ENCODE results near the gene ZNF575.

Gene ZNF575, protein sequence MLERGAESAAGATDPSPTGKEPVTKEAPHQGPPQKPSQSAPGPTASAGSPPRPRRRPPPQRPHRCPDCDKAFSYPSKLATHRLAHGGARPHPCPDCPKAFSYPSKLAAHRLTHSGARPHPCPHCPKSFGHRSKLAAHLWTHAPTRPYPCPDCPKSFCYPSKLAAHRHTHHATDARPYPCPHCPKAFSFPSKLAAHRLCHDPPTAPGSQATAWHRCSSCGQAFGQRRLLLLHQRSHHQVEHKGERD

DNA sequence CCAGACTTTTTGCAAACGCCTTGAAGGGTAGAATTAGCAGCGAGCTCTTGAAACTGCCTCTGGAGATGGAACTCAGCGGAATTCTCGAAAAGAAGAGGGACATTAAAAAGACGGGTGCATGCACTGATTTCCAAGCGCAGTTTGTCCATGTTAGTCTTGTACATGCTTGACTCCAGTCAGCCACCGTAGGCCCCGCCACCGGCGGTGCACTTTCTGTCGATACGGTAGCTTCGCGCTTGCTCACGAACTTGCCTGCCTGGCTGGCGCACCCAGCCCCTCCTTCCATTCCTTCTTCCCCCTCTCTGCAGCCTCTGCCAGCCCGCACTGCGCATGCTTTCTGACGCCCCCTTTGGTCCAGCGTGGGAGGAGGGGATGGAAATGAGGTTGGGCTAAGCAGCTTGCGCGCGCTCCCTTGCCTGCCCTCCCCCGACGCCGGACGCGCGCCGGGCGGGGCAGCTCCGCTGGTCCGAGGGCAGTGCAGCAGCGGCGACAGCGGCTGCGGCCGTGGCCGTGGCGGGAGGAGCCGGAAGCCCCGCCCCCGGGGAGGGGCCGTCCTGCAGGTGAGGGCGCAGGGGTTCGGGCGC lies at the start of gene ZNF575:
TSS of gene ZNF575 (plus strand) at position 227 of the 584 bp plus-strand sequence. CDS start 1,235 bp downstream, outside the sequence.
- DNase-seq: peak; percentile 84

DNA sequence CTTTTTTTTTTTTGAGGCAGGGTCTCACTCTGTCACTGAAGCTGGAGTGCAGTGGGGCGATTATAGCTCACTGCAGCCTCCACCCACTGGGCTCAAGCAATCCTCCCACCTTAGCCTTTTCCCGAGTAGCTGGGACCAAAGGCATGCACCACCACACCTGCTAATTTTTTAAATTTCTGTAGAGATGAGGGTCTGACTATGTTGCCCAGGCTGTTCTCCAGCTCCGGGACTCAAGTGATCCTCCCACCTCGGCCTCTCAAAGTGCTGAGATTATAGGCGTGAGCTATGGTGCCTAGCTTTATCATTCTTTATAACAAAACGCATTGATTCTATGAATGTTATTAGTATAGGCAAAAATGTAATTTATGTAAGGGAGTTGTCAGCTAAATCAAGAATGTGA lies 49.7 kb upstream of the ZNF575 start:
- DNase-seq: no peak

DNA sequence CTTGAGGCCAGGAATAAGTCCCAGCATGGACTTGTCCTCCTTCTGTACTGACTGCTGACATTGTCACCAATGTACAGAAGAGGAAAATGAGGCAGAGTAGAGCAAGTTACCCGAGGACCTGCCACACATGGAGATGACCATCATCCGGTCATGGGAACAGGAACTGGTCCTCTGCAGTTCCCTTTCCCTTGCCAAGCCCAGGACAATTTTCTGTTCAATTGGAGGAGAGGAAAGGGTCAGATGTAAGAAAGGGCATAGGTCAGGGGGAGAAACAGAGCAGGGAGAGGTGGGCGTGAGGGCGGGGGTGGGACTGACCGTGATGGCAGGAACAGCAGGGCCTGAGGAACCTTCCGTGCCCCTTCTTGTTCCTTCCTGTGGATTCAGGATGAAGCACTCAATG lies 47.0 kb upstream of the ZNF575 start:
- DNase-seq: no peak

DNA sequence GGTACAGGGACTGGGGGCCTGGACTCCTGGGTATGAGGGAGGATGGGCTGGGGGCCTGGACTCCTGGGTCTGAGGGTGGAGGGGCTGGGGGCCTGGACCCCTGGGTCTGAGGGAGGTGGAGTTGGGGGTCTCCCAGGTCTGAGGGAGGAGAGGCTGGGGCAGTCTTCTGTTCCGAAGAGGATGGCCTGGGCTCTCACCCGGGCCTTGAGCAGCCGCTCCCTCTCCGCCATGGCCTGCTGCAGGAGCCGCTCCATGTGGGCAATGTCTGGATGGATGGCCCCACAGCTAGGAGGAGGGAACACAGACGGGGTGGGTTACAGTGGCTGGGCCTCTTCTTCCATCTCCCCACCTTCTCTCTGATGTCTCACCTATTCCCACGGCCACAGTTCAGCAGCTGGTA lies 46.6 kb upstream of the ZNF575 start:
- no peak for DNase-seq

DNA sequence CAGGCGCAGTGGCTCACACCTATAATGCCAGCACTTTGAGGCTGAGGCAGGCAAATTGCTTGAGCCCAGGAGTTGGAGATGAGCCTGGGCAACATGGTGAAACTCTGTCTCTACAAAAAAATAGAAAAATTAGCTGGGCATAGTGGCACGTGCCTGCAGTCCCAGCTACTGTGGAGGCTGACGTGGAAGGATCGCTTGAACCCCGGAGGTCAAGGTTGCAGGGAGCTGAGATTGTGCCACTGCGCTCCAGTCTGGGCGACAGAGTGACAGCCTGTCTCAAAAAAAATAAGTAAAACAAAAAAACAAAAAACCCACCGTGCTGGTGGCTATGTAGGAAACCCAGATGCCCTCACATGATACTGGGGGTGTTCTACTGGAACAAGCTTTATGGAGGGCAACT lies 44.8 kb upstream of the ZNF575 start:
- no peak for DNase-seq

DNA sequence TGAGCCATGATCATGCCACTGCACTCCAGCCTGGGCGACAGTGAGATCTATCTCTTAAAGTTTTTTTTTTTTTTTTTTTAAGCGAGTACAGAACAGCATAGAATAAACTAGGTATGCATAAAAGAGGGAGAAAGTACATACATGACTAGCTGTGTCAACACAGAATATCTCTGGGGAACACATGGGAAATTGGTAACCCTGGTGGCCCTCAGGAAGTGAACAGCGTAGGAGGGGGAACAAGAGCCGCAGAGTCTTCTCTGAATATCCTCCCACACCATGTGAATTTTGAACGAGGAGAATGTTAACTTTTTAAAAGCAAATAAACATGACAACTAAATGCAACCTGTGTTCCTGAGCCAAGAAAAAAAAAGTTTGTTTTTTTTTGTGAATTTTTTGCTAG lies 43.7 kb upstream of the ZNF575 start:
- DNase-seq: no peak

DNA sequence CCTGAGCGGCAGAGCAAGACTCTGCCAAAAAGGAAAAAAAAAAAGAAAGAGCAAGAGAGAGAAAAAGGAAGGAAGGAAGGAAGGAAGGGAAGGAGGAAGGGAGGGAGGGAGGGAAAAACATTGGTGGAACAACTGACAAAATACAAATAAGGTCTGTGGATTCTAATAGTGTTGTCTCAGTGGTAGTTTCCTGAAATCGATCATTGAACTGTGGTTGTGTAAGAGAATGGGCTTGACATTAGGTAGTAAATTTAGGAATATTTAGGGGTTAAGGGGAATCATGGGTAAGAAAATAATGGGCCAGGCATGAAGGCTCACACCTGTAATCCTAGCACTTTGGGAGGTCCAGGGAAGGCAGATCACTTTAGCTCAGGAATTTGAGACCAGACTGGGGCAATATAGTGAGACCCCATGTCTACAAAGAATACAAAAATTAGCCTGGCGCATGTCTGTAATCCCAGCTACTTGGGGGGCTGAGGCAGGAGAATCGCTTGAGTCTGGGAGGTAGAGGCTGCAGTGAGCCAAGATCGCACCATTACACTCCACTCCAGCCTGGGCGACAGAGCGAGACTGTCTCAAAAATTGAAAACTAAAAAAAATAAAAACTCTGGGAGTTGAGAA lies 42.9 kb upstream of the ZNF575 start:
- no peak for DNase-seq

DNA sequence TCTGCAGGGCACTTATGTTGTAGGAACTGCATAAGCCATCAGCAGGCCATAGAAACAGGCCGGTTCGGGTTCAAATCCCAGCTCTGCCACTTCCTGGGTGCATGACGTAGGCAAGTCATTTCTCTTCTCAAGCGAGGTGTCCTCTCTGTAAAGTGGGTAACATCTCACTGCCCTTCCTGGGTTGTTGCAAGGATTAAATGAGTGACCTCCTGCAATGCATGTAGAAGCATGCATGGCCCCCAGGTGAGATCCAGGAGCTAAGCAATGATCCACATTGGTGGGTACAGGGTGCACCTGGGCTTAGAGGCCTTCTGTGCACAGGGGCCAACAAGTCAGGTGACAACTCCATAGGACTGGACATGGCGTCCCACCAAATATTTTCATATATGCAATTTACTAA lies 42.2 kb upstream of the ZNF575 start:
- no peak for DNase-seq

DNA sequence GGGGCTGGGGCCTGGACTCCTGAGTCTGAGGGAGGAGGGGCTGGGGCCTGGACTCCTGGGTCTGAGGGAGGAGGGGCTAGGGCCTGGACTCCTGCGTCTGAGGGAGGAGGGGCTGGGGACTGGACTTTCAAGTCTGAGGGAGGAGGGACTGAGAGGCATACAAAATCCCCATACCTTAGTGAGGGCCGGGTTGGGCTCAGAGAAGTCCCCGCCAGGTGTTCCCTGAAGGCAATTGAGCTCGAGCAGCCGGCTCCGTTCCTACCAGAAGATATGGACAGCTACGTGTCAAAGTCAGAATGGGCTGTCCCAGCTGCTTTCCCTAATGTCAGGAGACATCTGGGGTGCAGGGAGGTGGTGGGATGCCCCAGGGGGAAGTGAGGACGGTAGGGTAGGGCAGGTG lies 37.9 kb upstream of the ZNF575 start:
- DNase-seq: no peak

DNA sequence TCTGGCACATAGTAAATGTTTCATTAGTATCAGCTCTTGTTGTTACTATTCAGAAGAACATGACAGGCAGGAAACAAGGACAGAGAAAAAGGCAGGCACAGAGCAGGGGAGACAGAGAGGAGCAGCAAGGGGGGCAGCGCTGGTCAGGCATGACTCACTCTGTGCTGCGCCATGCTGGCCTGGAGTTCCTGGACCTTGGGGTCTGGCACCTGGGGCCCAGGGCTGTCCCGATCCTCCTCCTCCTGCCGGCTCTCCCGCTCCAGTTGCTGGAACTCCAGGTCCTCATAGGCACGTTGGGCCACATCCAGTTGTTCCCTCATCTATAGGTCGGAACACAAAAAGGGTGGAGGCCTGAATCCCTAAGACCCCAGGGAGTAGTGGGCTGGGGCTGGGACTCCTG lies 36.0 kb upstream of the ZNF575 start:
- no peak for DNase-seq

DNA sequence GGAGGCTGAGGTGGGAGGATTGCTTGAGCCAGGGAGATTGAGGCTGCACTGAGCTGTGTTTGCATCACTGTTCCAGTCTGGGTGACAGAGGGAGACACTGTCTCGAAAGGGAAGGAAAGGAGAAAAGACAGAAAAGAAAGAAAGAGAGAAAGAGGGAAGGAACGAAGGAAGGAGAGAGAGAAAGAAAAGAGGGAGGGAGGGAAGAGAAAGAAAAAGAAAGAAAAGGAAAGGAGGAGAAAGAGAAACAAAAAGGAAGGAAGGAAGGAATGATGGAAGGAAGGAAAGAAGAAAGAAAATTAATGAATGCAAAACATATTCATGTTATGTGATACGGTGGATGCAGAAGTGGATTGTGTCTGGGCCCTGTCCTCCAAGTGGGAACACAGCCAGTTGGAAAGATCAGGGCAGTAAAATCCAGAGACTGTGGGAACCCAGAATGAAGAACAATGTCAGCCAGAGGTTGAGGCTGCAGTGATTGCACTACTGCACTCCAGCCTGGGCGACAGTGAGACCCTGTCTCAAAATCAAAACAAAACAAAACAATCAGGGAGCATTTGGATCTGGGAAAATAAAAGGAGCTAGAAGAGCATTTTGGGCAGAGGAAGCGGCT lies 34.6 kb upstream of the ZNF575 start:
- no peak for DNase-seq

DNA sequence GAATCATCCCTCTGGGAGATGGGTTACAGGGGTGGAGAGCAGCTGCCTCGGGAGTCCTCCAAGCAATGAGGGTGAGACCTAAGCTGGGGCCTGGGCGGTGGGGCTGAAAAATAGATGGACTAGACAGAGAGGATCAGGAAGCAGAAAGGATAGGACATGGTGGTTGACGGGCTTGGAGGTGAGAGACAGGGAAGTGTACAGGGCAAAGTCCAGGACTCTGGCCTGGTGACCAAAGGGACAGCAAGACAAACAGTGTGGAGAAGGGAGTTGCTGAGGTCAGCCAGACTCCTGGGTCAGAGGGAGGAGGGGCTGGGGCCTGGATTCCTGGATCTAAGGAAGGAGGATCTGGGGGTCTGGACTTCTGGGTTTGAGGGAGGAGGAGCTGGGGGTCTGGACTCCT lies 33.9 kb upstream of the ZNF575 start:
- DNase-seq: no peak

DNA sequence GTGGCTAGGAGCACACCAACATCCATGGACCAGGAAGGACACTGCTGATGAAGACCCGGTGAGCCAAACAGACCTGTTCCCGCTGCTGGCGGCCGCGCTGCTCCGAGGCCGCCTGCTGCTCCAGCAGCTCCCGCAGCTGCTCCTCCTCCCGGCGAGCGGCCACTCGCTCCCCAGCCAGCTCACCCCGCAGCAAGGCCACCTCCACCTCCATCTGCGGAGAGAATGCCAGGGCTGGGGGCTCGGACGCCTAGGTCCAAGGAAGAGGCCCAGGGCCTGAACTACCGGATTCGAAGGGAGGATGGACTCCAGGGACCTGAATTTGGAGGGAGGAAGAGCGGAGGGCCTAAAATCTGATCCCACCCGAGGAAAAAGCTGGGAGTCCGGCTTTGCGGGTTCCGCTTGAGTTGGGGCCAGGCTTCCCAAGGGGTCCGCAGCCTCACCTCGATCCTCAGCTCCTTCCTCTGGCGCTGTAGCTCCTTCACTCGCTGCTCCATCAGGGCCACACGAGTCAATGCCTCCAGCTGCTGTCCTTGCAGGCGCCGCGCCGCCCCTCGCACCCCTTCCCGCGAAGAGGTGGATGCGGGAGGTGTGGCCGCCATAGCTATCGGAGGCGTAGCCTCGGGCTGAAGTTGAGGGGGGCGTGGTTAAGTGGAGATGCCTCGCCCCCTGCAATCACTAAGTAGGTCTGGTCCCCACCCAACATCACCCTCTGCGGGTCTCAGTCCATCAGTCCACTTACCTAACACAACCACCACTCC lies 31.1 kb upstream of the ZNF575 start:
- DNase-seq: no peak

DNA sequence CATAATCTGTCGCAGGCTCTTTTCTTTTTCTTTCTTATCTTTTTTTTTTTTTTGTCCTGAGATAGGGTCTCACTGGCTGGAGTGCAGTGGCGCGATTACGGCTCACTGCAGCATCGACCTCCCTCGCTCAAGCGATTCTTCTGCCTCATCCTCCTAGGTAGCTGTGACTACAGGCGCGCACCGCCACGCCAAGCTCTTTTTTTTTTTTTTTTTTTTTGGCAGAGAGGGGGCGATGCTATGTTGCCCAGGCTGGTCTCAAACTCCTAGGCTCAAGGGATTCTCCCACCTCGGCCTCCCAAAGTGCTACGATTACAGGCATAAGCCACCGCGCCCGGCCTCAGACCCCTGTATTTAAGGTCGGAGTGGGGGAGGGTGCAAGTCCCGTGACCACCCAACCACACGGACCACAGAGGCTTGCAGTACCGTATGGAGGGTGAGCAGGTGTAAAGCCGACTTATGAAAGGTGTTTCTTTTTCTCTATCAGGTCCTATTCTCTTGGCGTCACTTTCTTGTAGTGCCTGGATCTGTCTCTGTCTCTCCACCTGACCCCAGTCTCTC lies 30.5 kb upstream of the ZNF575 start:
- no peak for DNase-seq

DNA sequence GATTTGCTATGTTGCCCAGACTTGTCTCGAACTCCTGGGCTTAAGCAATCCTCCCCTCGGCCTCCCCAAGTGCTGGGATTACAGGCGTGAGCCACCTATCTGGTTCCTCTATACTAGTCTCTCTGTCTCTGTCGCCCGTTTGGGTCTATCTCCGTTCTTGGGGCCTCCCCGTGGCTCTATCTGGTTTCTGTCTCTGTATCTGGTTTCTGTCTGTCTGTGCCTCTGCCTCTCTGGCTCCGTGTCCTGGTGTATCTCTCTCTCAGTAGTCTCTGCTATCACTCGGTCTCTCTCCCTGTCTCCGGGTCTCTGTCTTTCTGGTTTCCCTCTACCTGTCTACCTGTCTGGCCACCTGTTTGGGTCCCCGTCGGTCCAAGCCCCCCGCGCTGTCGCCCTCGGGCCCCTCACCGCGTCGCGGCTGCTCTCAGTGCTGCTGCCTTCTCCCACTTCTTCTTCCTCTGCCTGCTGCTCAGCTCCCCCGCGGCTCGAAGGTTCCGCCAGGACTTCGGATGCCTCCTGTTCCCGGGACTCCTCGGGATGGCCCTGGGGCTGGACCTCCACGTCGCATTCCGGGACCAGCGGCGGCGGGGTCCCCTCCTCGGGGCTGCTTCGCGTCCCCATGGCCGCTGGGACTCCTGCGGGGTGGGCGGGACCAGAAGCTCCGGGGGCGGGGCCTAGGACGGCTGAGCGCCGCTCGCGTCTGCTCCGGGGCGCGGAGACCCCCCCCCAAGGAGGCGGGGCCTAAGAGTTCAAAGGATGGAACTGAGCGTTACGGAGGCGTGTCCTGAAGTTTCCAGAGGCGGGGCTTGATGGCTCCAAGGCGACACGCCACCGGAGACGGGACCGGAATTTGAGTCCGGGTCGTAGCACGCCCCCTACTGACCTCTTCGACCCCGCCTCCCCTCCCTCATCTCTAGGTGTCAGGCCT lies 29.2 kb upstream of the ZNF575 start:
- DNase-seq: peak; percentile 88

DNA sequence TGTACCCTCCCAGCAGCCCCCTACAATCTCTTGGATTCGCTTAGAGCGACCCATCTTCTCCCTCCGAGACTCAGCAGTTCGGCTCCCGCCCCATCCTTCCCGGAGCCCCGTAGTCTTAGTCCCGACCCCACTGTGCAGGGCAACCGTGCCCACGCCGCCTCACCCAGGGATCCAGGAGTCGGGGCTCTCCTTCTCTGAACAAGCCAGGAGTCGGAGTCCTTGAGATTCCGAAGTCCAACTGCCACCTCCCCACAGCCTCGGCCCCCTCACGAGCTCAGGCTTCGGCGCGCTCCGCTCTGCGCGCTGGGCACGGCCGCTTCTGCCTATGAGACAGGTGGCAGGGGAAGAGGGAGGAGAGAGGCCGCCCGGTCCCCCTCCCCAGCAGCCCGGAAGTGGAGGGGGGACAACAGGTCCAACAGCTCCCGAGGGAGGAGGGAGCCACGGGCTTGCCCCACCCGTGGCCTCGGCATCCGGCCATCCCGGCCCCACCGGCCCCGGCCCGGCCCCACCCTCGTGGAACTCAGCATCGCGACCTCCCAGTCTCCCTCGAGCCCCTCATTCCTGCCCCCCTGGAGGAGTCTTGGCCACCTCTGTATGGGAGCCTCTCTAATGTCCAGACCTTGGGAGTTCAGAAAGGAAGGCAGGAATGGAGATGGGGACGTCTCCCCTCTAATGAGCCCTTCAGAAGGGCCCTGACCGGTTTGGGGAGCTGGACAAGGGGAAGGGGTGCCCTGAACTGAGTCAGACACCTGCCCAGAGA lies 28.4 kb upstream of the ZNF575 start, which contains the start of gene PHLDB3:
TSS of gene PHLDB3 (minus strand) at position 321 of the 760 bp plus-strand sequence. CDS start 628 bp downstream, outside the sequence.
- no peak for DNase-seq

DNA sequence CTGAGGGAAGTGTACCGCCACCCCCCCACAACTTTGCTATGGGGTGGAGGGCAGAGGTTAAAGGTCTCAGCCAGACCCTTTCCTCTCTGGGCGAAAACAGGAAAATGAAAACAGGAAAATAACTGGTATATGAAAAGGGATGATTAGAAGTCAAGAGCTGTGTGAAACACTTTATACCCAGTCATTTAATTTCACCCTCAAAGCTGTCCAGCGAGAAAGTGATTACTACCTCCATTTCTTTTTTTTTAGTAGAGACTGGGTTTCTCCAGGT lies 27.9 kb upstream of the ZNF575 start:
- no peak for DNase-seq

DNA sequence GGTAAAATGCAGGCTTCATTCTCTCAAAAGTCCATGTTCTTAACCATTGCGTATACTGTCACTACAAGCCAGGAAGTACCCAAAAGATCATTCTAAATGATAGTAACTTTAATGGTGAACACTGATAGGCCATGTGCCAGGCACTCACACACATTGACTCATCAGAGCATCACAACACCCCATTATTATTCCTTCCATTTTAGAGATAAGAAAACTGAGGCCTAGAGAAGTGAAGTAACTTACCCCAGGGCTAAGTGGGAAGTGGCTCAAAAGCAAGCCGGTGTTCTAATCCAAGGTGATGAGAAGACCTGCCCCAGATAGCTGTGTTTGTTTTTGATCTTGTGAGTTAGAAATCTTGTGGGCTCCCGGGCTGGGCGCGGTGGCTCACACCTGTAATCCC lies 27.0 kb upstream of the ZNF575 start:
- no peak for DNase-seq

DNA sequence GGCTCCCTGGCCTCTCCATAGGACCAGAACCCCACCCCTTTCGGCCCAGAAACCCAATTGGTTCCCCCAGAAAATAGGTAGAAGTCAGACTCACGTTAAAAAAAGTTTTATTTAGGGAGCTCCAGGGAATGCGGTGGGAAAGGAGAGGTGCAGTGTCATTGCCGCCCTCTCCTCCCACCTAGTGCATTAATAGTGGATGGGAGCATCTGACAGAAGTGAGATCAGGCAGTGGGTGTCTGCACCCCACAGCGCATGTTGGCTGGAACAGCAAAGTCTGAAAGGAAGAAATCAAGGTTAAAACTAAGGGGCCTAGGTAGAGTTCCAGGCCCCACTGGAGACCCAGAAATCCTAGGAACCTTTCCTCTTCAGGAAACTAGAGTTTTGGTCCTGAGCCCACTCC lies 26.4 kb upstream of the ZNF575 start:
- no peak for DNase-seq

DNA sequence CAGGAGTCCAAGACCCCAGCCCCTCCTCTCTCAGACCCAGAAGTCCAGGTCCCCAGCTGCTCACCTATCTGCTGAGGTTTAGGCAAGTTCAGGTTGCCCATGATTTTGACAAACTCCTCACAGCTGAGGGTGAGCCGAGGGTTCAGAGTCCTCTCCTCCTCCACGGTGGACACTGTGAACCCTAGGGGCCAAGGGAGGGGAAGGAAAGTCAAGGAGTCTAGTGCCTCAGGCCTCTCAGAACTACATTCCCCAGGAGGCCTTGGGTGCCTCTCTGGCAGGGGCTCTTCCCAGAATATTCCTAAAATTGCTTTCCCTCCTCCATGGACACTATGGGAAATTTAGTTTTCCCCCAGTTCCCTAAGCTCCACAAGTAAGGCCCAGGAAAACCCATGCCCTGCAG lies 25.1 kb upstream of the ZNF575 start:
- DNase-seq: no peak

DNA sequence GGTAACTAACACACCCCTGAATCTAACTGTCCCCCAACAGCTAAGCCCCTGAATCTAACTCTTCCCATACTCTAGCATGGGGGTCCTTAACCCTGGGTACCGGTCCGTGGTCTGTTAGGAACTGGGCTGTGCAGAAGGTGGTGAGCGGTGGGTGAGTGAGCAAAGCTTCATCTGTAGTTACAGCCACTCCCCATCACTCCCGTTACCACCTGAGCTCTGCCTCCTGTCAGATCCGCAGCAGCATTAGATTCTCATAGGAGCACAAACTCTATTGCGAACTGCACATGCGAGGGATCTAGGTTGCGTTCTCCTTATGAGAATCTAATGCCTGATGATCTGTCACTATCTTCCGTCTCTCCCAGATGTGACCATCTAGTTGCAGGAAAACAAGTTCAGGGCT lies 22.3 kb upstream of the ZNF575 start:
- DNase-seq: no peak

All from NCI-H446 treated with DMSO at 0.1 percent for 48 hours (cell line).